Transverse colon (tissue), 4 donors: ENCODE results near the gene LTK. TPM values are rescaled to one million over a fixed set of nuclear protein-coding genes. Genes with fewer than 3 reads are reported as not detected.

ENCODE experiments used
- DNase-seq: peaks from one replicate; pipeline ENCODE4 v3.0.0-alpha.2; 2019
- H3K27ac ChIP-seq, 4 donors: fragments of 200-600 bp; sonication (generic); 2 replicates each; pipeline ENCODE4 v1.5.1; 2016 to 2018; ENCODE audit warnings: inconsistent platforms in 4 of 4
- H3K27me3 ChIP-seq: fragments of 200-600 bp; sonication (generic); 2 replicates; pipeline ENCODE4 v1.5.1; 2017; ENCODE audit warnings: inconsistent platforms
- H3K36me3 ChIP-seq, 4 donors: fragments of 200-600 bp; sonication (generic); 2 replicates each; pipeline ENCODE4 v1.5.1; 2017 to 2019; ENCODE audit warnings: inconsistent platforms in 4 of 4
- H3K4me1 ChIP-seq, 4 donors: fragments of 200-600 bp; sonication (generic); 2 replicates each; pipeline ENCODE4 v1.5.1; 2017 to 2020; ENCODE audit warnings: inconsistent platforms in 4 of 4
- H3K4me3 ChIP-seq, 4 donors: fragments of 200-600 bp; sonication (generic); 1 replicate in 1 of 4; 2 replicates in 3 of 4; pipeline versions ENCODE4 v1.5.1 to v1.6.1; 2017 to 2019; ENCODE audit warnings: inconsistent platforms in 4 of 4
- H3K9me3 ChIP-seq, 2 donors: fragments of 200-600 bp; sonication (generic); 2 replicates each; pipeline ENCODE4 v1.5.1; 2017 to 2019; ENCODE audit warnings: inconsistent platforms in 2 of 2
- CTCF ChIP-seq, 5 experiments: fragments of 200-600 bp in 3 of 5; fragments of 450-650 bp in 2 of 5; sonication (generic) in 3 of 5; IDR thresholded peaks; 1 replicate in 2 of 5; 2 replicates in 3 of 5; pipeline ENCODE4 v1.5.1; 2016 to 2017; ENCODE audit warnings: antibody characterized with exemption in 5 of 5, inconsistent platforms in 3 of 5, mild to moderate bottlenecking in 2 of 5, moderate library complexity in 1 of 5
- EP300 ChIP-seq: sonication (generic); formaldehyde crosslinking; IDR thresholded peaks from one replicate; pipeline ENCODE4 v1.6.1; 2017; ENCODE audit warnings: antibody characterized with exemption, low read depth
- POLR2A ChIP-seq: fragments of 450-650 bp; IDR thresholded peaks from one replicate; pipeline ENCODE4 v1.6.1; 2016; ENCODE audit warnings: antibody characterized with exemption, mild to moderate bottlenecking, moderate library complexity
- POLR2AphosphoS5 ChIP-seq, 3 donors: sonication (generic); formaldehyde crosslinking; IDR thresholded peaks; one replicate each; pipeline ENCODE4 v1.6.1; 2016; ENCODE audit warnings: antibody characterized with exemption in 3 of 3
- WGBS, 2 donors: methylation state at CpG; one replicate each; pipeline ENCODE4 v1.1.5; 2018; ENCODE audit warnings: low coverage in 1 of 2; 5-methylcytosine and 5-hydroxymethylcytosine counted together
- in situ Hi-C, 4 donors: fragments of 200-750 bp; cut with MboI; loops; one replicate each; pipeline versions ENCODE4 v1.15.0 to v1.15.1; 2017; ENCODE audit warnings: low sequenced_read_pairs in 3 of 4, low pct_ligation_motif_present in 1 of 4, low pct_unique_long_range_greater_than_20kb in 1 of 4
- intact Hi-C: fragments of 100-400 bp; cut with DNase I; formaldehyde crosslinking; loops from one replicate; pipeline ENCODE4 v1.15.1; 2023; ENCODE audit warnings: low total_unique reads
- total RNA-seq, 4 donors: library from RNA; depleted of rRNA; stranded (reverse); fragments of >200 nt; gene quantifications; one replicate each; pipeline ENCODE4 v1.1.0, GENCODE V29; 2016

LTK gene
- total RNA-seq, 4 donors from 2014 or later, result 0.40 to 15.0 (median 11.6) TPM

- Histone ChIP-seq H3K36me3 (no peaks in the 10 kb centered on the region), H3K4me3 (no peak overlapping the region), H3K27ac (no peak overlapping the region), H3K4me1 (peaks cover 0 to 15% (median 8%) of the 10 kb centered on the region in 4 donors), H3K27me3 (no peaks in the 10 kb centered on the region), H3K9me3 (no peaks in the 10 kb centered on the region)
- intact Hi-C loops (no loop called here), in situ Hi-C loops (no loop called here)
- WGBS, 2 donors, result 90% methylated on average over 1 of the region's 1 CpG; no CpG with 5 or more reads in 1 of the 2 donors
- no peak for DNase-seq
- TF ChIP-seq POLR2A (no peak), CTCF (IDR thresholded peaks at IDR 0.05) (no peak), POLR2AphosphoS5 (IDR thresholded peaks at IDR 0.05) (no peak), EP300 (no peak)
Observed at GRCh38 chr15:41553731-41554130, 40.1 kb upstream of the LTK start.

GRCh38 chr15:41550066-41550775, 36.6 kb upstream of the LTK start:
- Histone ChIP-seq H3K27ac (no peak overlapping the region), H3K36me3 (no peaks in the 10 kb centered on the region), H3K4me3 (no peak overlapping the region), H3K9me3 (no peaks in the 10 kb centered on the region), H3K4me1 (no peaks in the 10 kb centered on the region), H3K27me3 (no peaks in the 10 kb centered on the region)
- intact Hi-C loops (no loop called here), in situ Hi-C loops (no loop called here)
- 69 to 78% methylated on average over 9 of the region's 9 CpGs for WGBS, 2 donors
- DNase-seq, result no peak
- TF ChIP-seq POLR2AphosphoS5 (IDR thresholded peaks at IDR 0.05), result no peak

- peaks cover 0 to 6% (median 5%) of the 10 kb centered on the region in 4 donors for H3K4me1 ChIP-seq
- in situ Hi-C loops, result loop anchor here in 1 of 4 donors (25.0 kb wide), 1 partner anchor 110 kb away; no protein-coding TSS in a partner anchor
- H3K27ac ChIP-seq, result no peak overlapping the region
- DNase-seq, result no peak
- H3K4me3 ChIP-seq, result no peak overlapping the region
- TF ChIP-seq POLR2AphosphoS5 (IDR thresholded peaks at IDR 0.05) (no peak), CTCF (IDR thresholded peaks at IDR 0.05) (no peak), POLR2A (no peak), EP300 (no peak)
- intact Hi-C loops, result no loop called here
- 76 to 93% methylated on average over 6 to 13 of the region's 13 CpGs for WGBS, 2 donors
- no peaks in the 10 kb centered on the region for H3K9me3 ChIP-seq
- no peaks in the 10 kb centered on the region for H3K27me3 ChIP-seq
- no peaks in the 10 kb centered on the region for H3K36me3 ChIP-seq
Observed at GRCh38 chr15:41546851-41547786, 33.5 kb upstream of the LTK start.

- no peak for DNase-seq
- Histone ChIP-seq H3K4me3 (no peak overlapping the region), H3K9me3 (no peaks in the 10 kb centered on the region), H3K4me1 (peaks cover 0 to 6% (median 5%) of the 10 kb centered on the region in 4 donors), H3K36me3 (no peaks in the 10 kb centered on the region), H3K27ac (no peak overlapping the region), H3K27me3 (no peaks in the 10 kb centered on the region)
- WGBS, 2 donors, result 90% methylated on average over 3 of the region's 3 CpGs; no CpG with 5 or more reads in 1 of the 2 donors
- no peak for TF ChIP-seq EP300
- no peak for TF ChIP-seq CTCF (IDR thresholded peaks at IDR 0.05)
- no peak for TF ChIP-seq POLR2AphosphoS5 (IDR thresholded peaks at IDR 0.05)
- TF ChIP-seq POLR2A, result no peak
- intact Hi-C loops, result no loop called here
- in situ Hi-C loops, result loop anchor here in 1 of 4 donors (25.0 kb wide), 1 partner anchor 108 kb away; no protein-coding TSS in a partner anchor
Observed at GRCh38 chr15:41545218-41545617, 31.6 kb upstream of the LTK start.
